GM23248 (cell line): ENCODE results near the gene SLBP.

Source experiments
- EZH2 ChIP-seq: fragments of 200-600 bp; sonication (generic); IDR thresholded peaks from 2 replicates; pipeline ENCODE4 v1.6.1; 2018; ENCODE audit warnings: antibody characterized with exemption, mild to moderate bottlenecking; ENCODE audit not compliant: insufficient read depth, poor library complexity, severe bottlenecking
- EZH2phosphoT487 ChIP-seq: fragments of 200-600 bp; sonication (generic); IDR thresholded peaks from 2 replicates; pipeline ENCODE4 v1.6.1; 2018; ENCODE audit warnings: antibody characterized with exemption, moderate library complexity, mild to moderate bottlenecking, low read depth; ENCODE audit not compliant: insufficient read depth

GRCh38 chr4:1751919-1752283, 39.8 kb upstream of the SLBP start:
- TF ChIP-seq EZH2phosphoT487 = no peak
- no peak for TF ChIP-seq EZH2
